SK-N-MC (cell line): Measurements from ENCODE around the gene BBLN.

ENCODE experiments used
- EZH2 ChIP-seq: fragments of 200-600 bp; sonication (generic); IDR thresholded peaks from one replicate; pipeline ENCODE4 v1.6.1; 2017; ENCODE audit warnings: antibody characterized with exemption
- FOXP2 ChIP-seq: optimal IDR thresholded peaks from 2 replicates; pipeline ENCODE3; 2011; ENCODE audit warnings: mild to moderate bottlenecking, moderate library complexity; ENCODE audit not compliant: insufficient read depth; ENCODE audit errors: extremely low read length, control extremely low read depth
- POLR2AphosphoS5 ChIP-seq: IDR thresholded peaks from 2 replicates; pipeline ENCODE4 v1.6.1; 2012; ENCODE audit warnings: mild to moderate bottlenecking, low read depth, low read length, borderline replicate concordance

DNA sequence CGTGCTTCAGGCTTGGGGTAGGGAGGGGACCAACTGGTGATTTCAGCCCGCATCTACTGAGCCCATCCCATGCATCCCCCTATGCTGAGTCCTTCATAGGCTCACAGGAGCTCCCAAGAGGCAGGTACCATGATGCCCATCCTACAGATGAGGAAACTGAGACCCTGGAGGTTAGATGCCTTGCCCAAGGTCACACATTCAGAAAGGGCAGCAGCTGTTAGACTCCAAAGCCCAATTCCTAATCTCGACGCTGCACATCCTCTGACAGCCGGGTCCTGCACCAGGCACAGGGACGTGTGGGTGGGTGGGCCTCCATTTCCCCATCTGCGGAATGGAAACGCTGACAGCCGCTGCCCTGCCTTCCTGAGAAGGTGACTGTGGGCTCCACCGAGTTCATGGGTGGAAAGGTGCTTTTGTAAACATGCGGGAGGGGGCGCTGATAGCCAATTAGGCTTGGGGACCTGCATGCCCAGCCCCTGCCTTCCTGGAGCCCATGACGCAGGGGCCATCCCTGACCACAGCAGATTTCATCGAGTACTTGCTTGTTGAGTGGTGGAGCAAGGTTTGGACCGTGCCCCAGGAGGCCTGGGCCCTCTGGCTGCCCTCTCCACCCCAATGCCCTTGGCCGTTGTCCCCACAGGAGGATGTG, 45.4 kb downstream of the BBLN start:
- TF ChIP-seq POLR2AphosphoS5 = no peak
- no peak for TF ChIP-seq EZH2
- no peak for TF ChIP-seq FOXP2
